HTERT RPE-1 (cell line): ENCODE results near the gene MX2.

ENCODE experiments used
- in situ Hi-C: fragments of 300-500 bp; cut with MboI; formaldehyde crosslinking; loops from 4 replicates; pipeline ENCODE4 v1.14.3; 2020; ENCODE audit warnings: low sequenced_read_pairs

The MX2 gene

GRCh38 chr21:41363370-41364270 is 1.8 kb downstream of the MX2 start:
- in situ Hi-C loops = no loop called here

DNA sequence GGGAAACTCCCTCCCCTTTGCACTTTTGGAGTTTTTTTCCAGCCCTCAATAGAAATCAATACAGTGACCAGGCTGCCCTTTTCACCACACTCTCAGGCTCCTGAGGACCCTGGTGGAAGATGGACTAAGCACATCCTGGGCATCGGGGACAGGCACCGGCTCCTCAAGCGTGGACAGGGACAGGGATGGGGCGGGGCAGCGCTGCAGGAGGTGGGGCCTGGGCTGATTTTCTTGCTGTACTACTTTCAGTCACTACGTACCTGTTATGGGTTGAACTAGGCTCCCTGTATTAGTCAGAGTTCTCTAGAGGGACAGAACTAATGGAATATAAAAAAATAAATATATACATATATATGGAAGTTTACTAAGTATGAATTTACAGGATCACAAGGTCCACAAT is 2.5 kb downstream of the MX2 start:
- in situ Hi-C loops = no loop called here

DNA sequence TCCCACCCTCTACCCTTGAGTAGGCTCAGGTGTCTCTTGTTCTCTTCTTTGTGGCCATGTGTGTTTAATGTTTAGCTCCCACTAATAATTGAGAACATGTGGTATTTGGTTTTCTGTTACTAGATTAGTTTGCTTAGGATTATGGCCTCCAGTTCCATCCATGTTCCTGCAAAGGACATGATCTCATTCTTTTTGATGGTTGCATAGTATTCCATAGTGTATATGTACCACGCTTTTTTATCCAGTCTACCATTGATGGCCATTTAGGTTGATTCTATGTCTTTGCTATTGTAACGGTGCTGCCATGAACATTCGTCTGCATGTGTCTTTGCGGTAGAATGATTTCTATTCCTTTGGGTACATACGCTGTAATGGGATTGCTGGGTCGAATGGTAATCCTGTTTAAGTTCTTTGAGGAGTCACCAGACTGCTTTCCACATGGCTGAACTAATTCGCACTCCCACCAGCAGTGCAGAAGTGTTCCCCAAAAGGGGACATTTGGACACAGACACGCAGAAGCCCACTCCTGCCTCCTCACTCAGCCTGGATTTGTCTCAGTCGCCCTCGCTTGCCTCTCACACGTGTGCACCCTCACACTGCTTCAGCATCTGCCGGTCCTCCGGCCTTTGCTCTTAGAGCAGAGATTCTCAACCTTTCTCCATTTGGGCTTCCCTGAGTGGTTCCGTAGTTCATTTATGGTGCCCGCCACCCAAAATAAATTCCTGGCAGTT is 3.7 kb downstream of the MX2 start:
- in situ Hi-C loops = no loop called here

DNA sequence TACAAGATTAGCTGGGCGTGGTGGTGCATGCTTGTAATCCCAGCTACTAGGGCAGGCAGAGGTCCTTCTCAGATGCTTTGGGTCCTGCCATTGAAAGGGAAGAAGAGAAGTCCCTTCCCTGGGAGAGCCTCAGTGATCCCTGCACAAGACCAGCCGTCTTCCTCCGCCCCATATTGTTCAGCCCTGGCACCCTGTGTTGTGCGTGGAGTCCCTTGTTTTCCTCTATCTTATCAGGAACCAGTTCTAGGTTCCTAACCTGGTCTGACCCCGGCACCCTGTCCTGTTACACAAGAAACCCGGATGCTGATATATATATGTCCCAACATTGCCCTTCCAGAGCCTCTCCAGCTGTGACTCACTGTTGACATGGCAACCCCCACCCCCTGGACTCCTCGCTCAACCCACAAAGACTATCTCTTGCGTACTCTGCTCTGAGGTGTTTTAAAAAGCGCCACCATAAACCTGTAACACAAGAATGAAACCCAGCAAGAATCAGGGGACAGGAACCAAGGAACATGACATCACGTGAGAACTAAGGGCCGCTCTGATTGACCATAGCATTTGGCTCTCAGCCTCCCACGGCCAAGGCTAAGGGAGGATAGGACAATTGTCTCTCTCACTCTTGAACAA is 4.8 kb downstream of the MX2 start:
- in situ Hi-C loops = no loop called here

DNA sequence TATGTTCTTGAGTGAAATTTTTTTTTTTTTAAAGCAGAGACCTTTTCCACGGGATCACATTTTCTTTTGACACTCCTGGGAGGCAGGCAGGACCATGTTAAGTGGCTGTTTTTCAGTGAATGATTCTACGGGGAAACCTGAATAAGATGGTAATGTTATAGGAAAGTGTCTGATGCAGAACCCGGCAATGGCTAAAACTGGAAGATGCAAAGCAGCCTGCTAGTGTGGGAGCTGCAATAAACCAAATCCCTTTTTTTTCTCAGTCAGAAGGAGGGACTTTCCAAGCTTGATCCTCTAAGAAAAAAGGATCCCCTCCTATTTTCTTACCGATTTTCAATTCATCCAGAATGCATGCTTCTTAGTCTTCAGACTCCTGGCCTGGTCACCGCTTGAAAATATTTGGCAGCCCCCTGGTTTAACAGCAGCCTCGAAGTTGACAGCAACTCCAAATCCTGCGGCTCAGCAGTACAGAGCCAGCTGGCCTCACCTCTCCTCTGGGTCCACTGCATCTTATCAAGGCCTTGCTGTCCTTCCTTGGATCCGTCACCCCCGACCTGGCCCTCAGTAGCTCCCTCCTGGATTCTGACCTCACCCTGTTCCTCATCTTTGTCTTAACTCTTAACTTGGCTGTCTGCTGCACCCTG is 5.6 kb downstream of the MX2 start:
- in situ Hi-C loops = no loop called here

DNA sequence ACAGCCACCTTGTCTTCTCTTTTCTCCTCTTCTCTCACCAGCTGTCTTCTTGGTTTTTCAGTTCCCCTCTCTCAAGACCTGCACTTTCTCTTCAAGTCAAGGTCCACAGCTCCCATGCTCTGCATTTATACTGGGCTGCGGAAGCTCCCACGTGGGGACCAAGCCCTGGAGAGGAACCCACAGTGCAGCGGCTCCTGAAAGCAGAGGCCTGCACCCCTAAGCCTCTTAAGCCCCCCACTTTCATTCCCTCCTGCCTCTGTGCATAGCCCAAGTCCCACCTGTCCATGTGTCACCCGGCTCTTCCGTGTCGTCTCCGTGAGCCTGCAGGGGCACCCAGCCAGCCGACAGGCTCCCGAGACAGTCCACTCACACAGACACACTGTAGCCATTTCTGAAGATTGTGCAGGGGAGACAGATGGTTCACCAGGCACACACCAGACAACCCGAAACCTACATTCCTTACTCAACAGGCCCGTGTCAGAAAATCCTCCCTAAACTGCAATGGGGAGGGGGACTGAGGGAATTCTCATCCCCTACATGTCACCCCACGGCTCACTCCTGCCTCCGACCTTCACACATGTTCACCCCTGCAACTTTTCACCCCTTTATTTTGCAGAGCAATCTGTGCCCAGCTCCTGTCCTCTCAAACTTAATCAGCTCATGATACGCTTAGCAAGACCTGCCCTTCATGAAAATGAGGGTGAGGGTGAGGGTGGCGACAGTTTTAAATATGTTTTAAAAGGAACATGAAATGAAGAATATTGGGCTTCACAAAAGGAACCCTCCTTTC is 6.3 kb downstream of the MX2 start:
- in situ Hi-C loops = no loop called here

DNA sequence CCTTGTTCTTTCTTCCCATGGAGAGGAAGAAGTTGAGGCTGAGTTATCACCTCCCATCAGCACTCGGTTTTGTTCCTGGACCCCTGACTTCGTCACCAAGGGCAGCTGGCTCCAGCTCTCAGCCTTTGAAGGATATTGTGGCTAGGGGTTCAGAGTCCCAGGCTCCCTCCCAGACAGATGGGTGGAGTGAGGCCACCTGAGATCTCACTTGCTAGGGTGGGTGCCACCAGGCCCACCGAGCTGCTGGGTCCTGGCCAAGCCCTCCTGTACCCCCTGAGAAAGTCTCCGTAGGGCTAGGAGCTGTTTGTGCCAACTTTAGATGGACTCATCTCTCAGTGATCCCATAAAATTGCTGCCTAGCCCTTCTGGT is 6.9 kb downstream of the MX2 start:
- in situ Hi-C loops = no loop called here

DNA sequence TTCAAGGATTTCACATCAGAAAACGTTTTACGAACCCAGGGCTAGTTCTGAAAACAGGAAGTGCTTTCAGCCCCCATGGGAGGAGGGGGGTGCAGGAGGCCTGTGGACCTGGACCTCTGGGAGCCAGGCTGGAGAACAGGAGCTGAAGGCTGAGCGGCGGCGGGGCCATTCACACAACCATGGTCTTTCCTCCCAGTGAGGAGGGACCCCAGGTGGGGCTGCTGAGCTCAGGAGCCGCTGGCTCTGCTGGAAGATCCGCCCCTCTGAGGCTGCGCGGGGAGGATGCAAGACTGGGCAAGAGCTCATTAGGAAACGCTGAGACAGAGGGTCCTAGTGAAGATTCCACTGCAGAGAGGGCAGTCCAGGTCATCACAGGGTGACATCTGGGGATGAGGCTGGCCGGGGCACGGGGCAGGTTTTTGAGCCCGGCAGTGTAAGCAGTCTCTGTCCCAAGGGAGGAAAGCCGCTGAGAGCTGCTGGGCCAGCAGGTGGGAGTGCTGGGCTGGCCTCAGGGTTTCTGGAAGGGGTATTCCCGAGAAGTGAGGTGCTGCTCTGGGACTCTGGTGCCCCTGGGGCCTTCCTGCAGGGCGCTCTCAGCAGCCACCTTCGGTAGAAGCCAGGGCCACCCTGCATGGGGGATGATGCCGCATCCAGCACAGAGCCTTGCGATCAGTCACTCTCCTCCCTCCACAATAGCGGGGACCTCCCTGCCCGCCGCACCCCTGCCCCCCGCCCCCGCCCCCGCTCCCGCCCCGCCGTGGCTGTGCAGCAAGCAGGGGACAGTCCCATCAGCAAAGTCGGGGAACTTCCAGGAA is 7.5 kb downstream of the MX2 start:
- in situ Hi-C loops = no loop called here

- in situ Hi-C loops = no loop called here
Observed at GRCh38 chr21:41369920-41370839, 8.4 kb downstream of the MX2 start.

DNA sequence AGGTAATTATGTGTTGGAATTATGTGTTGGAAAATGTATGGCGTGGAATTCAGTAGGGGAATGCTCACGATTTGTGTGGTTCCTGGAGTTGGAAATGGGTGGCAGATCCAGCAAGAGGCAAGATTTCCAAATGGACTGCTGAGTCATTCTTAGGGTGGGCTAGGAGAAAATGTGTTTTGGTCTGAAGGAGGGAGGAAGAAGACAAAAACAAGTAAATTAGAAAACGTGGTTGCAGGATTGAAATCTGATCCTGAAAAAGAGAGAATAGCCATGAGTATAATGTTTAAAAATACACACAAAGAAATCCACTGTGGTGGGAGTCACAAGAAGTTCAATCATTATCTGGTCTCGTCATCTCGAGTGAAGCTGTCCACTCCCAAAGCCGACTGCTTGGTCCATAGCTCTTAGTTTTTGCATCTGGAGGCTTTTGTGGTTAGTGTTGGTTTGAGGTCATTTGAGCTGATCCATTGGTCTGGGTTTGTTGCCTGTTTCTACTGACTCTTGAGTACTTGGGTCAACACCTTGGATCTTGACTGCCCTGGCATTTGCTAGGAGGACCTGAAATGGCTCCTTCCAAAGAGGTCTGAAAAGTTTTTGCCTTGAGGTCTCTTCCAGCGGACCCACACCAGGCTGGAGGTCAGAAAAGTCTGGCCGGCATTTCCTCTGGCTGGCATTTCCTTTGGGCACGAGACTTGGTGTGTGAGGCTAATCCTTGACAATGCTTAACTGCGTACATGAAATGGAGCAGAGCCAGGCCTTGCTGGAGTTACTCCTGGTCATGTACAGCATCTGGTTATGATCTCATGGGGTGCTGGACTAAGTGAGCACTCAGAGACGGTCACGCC is 9.2 kb downstream of the MX2 start:
- in situ Hi-C loops = no loop called here

GRCh38 chr21:41371685-41372030 is 9.8 kb downstream of the MX2 start:
- in situ Hi-C loops = no loop called here

DNA sequence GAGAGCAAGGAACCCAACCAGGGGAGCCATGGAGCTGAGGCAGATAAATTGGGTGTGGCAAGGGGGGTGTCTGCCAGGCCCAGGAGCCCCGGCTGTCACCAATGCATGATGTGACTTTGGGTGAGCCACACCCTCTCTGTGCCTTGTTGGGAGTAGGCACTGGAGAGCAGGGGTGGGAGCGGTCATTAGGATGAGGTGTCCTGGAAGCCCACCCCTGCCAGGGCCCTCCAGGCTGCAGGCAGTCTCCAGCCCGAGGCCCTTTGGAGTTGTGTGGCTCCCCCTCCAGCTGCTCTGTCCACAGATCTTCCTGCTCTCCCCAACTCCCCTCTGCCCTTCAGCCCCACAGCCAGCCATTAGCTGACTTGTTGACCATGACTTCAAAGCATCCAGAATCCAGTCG is 11.4 kb downstream of the MX2 start:
- in situ Hi-C loops = no loop called here

GRCh38 chr21:41373763-41374162 is 11.9 kb downstream of the MX2 start:
- in situ Hi-C loops = no loop called here

- in situ Hi-C loops = no loop called here
Observed at GRCh38 chr21:41374177-41374712, 12.4 kb downstream of the MX2 start.

DNA sequence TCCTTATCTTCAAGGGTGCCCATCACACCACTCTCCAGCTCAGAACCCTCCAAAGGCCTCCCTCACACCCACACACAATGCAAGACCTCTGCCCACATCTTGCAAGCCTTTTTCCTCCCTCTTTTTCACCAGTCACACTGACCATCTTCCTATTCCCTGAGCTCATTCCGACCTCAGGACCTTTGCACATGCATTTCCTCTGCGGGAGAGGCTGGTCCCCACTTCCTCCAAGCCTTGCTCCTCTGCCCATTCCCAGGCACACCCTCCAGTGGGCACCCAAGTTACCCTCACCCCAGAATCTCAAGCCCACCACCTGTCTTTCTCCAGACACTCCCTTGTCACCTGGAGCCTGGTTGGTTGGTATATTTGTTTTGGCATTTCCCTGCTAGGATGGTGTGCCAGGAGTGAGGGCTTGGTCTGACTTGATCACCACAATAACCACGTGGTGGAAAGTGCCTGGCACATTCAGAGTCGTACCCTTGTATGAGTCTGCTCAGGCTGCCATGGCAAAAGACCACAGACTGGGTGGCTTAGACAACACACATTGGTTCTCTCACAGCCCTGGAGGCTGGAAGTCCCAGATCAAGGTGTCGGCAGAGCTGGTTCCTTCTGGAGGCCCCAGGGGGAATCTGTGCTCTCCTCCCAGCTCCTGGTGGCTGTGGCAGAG is 13.2 kb downstream of the MX2 start:
- in situ Hi-C loops = no loop called here

DNA sequence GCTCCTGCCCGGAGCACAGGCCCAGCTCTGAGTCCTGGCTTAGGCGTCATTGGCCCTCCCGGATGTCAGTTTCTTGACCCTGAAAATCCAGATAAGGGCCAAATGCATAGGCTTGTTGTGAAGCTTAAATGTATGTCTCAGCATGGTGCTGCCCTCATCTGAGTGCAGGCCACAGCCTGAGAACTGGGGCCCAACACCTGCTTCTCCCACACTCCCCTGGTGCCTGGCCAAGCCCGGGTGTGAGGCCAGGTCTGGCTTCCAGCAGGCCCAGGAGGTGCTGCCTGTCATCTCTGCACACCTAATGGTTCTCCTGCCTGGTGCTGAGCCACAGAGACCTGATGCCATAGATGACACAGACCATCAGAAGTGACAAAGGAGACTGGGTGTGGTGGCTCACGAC is 14.0 kb downstream of the MX2 start:
- in situ Hi-C loops = no loop called here

DNA sequence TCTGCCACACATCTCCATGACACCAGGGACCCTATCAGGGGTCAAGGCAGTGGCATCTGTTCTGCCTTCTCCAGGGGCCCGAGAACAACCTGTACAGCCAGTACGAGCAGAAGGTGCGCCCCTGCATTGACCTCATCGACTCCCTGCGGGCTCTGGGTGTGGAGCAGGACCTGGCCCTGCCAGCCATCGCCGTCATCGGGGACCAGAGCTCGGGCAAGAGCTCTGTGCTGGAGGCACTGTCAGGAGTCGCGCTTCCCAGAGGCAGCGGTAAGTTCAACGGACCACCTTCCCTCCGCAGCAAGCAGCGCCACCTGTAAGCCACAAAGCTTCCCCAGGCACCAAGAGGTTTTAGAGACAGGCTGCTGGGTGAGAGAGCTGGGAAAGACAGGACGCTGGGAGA is 15.9 kb downstream of the MX2 start:
- in situ Hi-C loops = no loop called here
